GM18517 (cell line): ENCODE measurements around the gene PTPRO.

Experiments used
- ATAC-seq: cut with Tn5 transposase; IDR thresholded peaks from one replicate; pipeline ENCODE4 v1.9.1; 2021; ENCODE audit warnings: mild to moderate bottlenecking, moderate library complexity; ENCODE audit not compliant: unreplicated experiment

Gene PTPRO

DNA sequence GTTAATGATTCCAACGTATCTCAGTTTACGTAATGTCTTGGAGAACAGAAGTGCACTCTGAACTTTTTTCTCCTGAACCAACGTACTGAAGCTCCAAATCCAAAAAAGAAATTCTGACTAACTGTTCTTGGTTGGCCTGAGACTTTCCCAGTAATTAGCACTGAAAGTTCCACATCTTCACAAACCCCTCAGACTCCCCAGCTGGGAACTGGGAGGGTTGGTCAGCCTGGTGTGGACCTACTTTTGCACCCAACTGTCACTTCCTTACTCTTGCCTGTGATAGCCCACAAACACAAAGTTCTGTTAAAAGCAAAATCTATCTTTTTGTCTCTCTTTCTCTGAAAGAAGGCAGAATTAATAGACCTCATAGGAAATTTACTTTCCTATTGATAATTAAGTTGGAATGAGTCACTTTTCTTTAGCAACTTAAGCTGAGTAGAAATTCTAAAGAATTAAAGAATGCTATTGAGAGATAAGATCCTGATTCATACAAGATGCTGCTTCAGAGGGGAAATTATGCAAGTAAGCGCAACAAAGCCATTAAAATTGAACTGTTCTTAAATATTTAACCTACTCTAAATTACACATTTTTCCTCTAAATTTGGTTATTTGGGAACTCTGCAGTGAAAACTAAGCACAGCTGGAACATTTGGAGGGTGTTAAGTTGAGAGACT lies 311.8 kb downstream of the PTPRO start:
- ATAC-seq = no peak

DNA sequence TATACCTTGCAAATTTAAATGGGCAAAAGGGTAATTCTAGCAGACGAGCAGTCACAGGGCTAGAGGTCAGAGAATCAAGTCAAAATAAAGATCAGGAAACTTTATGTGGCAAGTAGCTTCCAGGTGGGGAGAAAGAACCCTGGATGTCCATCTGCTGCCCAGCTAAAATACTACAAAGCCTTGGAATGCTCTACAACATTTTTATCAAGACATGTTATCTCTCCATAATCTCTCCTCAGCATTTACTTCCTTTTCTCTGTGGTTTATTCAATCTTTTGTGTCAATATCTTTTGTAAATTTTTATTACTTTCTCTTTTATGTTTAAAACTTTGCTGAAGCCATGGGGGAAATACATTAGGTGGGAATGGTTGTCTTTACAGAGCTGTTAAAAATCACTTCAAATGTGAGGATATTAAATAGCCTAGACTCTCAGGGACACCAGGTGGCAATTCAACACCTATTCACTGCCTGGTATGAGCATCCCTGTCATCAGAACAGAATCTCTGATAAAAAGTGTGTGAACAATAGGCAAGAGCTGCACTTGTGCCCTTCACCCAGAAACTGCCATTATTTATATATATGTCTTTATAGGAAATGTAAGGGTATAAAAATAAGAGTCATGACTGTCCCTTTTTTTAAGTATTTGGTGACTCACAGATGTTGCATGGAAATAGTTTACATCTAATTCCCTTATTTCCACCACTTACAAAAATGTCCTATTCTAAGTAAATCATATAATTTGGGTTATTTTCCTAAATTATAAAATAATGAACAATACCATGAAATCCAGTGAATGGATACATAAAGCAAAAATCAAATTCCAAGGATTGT lies 314.0 kb downstream of the PTPRO start:
- ATAC-seq = no peak

DNA sequence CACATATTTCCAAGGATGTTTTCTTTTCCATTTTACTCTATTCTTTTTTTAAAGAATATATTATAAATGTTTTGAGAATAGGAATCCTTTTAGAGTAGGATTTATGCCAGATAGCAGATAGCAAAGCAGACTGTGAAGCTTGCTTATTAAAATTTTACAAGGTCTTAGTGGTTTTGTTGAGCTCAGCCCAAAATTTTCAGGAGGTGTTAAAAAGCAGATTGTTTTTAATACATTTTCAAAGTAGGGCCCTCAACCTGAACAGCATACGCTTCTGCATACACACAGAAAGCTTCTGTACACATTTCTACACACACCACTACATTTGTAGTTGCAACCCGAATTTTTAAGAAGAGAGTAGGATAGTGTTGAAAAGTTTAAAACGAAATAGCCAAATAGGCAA lies 315.9 kb downstream of the PTPRO start:
- ATAC-seq = no peak

DNA sequence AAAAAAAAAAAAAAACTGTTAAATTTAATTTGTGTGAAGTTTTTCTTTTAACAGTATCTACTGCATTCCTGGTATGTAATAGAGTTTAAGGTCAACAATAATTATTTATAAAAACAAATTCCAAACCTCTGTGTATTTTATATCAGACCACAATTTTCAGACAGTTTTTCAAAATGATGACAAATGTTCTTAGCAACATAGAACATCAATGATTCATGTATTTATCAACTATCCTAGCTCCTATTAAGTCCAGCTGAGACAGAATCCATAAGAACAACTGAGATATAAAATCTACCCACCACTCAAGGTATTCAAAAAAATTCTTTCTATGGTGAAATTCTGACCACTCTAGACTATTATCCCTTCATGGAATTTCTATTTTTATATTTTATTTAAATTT lies 322.4 kb downstream of the PTPRO start:
- ATAC-seq = no peak

DNA sequence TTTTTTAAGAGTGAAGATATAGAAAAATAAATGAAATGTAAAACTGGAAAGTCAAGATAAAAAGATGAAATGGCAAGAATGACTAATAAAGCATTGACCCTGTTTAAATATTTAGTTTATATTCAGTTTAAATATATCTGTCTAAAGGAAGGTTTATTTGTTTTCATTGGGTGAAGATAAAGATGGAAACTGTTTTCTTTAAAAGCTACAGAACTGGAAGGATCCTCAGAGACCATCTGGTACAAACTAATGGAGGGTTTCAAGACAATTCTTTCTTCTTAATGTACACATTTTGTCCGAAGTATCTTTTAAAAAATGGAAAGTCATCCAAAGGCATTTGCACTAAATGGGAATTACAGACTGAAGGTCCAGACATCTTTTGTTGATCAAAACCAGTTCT lies 324.3 kb downstream of the PTPRO start:
- no peak for ATAC-seq
